ENCODE results near the gene BRAT1. TPM values are rescaled to one million over a fixed set of nuclear protein-coding genes. Genes with fewer than 3 reads are reported as not detected.
A peak's percentile ranks its signal among the peaks of the same experiment; 100 is the strongest.

Gene BRAT1
- total RNA-seq, 2 donors from 2014 or later, result 42.1 to 42.7 TPM

DNA sequence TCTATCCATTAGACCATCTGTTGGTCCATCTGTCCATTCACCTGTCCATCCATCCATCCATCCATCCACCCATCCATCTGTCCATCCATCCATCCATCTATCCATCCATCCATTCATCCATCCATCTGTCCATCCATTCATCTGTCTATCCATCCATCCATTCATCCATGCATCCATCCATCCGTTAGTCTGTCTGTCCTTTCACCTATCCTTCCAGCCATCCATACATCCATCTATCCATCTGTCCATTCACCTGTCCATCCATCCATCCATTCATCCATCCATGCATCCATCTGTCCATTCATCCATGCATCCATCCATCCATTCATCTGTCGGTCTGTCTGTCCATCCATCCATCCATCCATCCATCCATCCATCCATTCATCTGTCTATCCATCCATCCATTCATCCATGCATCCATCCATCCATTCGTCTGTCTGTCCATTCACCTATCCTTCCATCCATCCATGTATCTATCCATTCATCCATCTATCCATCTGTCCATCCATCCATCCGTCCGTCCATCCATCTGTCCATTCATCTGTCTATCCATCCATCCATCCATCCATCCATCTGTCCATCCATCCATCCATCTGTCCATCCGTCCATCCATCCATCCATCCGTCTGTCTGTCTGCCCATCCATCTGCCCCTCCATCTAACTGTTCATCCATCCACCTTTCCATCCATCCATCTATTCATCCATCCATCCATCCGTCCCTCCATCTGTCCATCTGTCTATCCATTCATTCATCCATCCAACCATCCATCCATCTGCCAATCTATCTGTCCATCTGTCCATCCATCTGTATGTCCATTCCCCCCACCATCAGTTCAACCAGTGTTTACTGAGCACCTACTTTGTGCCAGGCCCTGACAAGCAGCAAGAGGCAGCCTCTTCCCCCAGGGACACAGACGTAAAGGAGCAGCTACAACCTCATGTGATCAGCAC lies 40.6 kb downstream of the BRAT1 start:
- H3K9me3 ChIP-seq (ENCODE audit: control insufficient read depth, low read length), result no peaks in the 10 kb centered on the region
- peaks cover 15% of the 10 kb centered on the region for H3K4me1 ChIP-seq (ENCODE audit: control insufficient read depth, insufficient read depth, low read length)
- Mint-ChIP-seq H3K27ac (no peak overlapping the region), H3K4me1 (peaks cover 40% of the 10 kb centered on the region), H3K4me3 (no peak overlapping the region), H3K9me3 (no peaks in the 10 kb centered on the region), H3K27me3 (ENCODE audit: insufficient read depth) (peaks cover 15% of the 10 kb centered on the region), H3K36me3 (ENCODE audit: low read depth) (no peaks in the 10 kb centered on the region)
- 91 to 92% methylated on average over 7 to 9 of the region's 9 CpGs for WGBS, 2 experiments (ENCODE audit: insufficient coverage in 1 of 2, insufficient read length in 1 of 2)
- peaks cover 17% of the 10 kb centered on the region for H3K27me3 ChIP-seq (ENCODE audit: control insufficient read depth, insufficient read depth, low read length, poor library complexity, severe bottlenecking)
- H3K36me3 ChIP-seq (ENCODE audit: control insufficient read depth, insufficient read depth, low read length), result no peaks in the 10 kb centered on the region
- no peak overlapping the region for H3K27ac ChIP-seq (ENCODE audit: low read depth, low read length)
- TF ChIP-seq, protein P1, sequence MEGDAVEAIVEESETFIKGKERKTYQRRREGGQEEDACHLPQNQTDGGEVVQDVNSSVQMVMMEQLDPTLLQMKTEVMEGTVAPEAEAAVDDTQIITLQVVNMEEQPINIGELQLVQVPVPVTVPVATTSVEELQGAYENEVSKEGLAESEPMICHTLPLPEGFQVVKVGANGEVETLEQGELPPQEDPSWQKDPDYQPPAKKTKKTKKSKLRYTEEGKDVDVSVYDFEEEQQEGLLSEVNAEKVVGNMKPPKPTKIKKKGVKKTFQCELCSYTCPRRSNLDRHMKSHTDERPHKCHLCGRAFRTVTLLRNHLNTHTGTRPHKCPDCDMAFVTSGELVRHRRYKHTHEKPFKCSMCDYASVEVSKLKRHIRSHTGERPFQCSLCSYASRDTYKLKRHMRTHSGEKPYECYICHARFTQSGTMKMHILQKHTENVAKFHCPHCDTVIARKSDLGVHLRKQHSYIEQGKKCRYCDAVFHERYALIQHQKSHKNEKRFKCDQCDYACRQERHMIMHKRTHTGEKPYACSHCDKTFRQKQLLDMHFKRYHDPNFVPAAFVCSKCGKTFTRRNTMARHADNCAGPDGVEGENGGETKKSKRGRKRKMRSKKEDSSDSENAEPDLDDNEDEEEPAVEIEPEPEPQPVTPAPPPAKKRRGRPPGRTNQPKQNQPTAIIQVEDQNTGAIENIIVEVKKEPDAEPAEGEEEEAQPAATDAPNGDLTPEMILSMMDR (conservative IDR thresholded peaks at IDR 0.05), result no peak
- H3K9ac ChIP-seq (ENCODE audit: extremely low read depth, low read length, poor library complexity, severe bottlenecking), result no peak overlapping the region
- DNase-seq, result no peak
- no peak overlapping the region for H3K4me3 ChIP-seq (ENCODE audit: low read length)

DNA sequence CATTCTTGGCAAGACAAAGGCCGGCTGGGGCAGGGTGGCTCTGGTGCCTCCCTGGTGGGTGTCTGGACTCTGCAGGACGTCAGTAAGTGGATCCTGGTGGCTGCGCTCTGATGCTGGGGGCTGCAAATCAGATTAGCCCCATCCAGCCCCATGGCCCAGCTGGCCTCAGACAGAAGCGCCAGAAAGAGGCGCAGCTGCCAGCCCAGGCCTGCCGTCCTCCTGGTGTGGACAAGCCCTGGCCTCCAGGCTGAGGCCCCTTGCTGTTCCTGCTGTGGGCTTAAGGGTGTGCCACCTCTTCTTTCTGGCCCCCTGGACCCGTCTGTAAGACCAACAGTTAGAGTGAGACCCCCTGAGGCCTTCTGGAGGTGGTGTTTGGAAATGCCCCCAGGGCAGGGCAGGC lies 41.6 kb downstream of the BRAT1 start:
- no peaks in the 10 kb centered on the region for H3K36me3 Mint-ChIP-seq (ENCODE audit: low read depth)

DNA sequence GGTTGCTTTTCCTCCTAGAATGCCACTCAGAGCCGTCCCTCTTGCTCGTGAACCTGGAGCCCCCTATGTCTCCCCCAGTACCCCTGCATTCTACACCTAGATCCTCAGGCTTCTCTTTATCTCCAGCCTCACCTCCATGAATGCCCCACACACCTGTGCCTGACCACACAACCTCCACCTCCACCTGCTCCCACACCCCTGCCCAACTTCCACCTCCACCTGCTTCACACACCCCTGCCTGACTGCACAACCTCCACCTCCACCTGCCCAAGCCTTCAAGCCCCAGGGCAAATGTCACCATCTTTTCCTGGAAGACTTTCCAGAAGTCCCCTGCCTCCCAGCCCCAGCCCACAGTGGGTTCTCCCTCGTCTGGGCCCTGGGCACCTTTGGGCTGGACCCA lies 42.6 kb downstream of the BRAT1 start:
- Mint-ChIP-seq H3K4me1 (peaks cover 41% of the 10 kb centered on the region), H3K9me3 (no peaks in the 10 kb centered on the region), H3K4me3 (no peak overlapping the region), H3K27ac (peak overlapping the region; percentile 26), H3K27me3 (ENCODE audit: insufficient read depth) (peaks cover 5% of the 10 kb centered on the region), H3K36me3 (ENCODE audit: low read depth) (no peaks in the 10 kb centered on the region)
- TF ChIP-seq, protein P1 (conservative IDR thresholded peaks at IDR 0.05), result no peak
- Histone ChIP-seq H3K36me3 (ENCODE audit: control insufficient read depth, insufficient read depth, low read length) (no peaks in the 10 kb centered on the region), H3K27me3 (ENCODE audit: control insufficient read depth, insufficient read depth, low read length, poor library complexity, severe bottlenecking) (peaks cover 3% of the 10 kb centered on the region), H3K4me1 (ENCODE audit: control insufficient read depth, insufficient read depth, low read length) (peaks cover 15% of the 10 kb centered on the region), H3K4me3 (ENCODE audit: low read length) (no peak overlapping the region), H3K9me3 (ENCODE audit: control insufficient read depth, low read length) (no peaks in the 10 kb centered on the region), H3K9ac (ENCODE audit: extremely low read depth, low read length, poor library complexity, severe bottlenecking) (no peak overlapping the region), H3K27ac (ENCODE audit: low read depth, low read length) (no peak overlapping the region)
- WGBS, 2 experiments (ENCODE audit: insufficient coverage in 1 of 2, insufficient read length in 1 of 2), result 90 to 94% methylated on average over 3 of the region's 3 CpGs
- DNase-seq, result no peak

More for the DNA sequence above, 41.6 kb downstream of the BRAT1 start:
- Histone ChIP-seq H3K4me1 (ENCODE audit: control insufficient read depth, insufficient read depth, low read length) (peaks cover 15% of the 10 kb centered on the region), H3K4me3 (ENCODE audit: low read length) (no peak overlapping the region), H3K36me3 (ENCODE audit: control insufficient read depth, insufficient read depth, low read length) (no peaks in the 10 kb centered on the region), H3K27ac (ENCODE audit: low read depth, low read length) (no peak overlapping the region), H3K27me3 (ENCODE audit: control insufficient read depth, insufficient read depth, low read length, poor library complexity, severe bottlenecking) (peaks cover 12% of the 10 kb centered on the region), H3K9me3 (ENCODE audit: control insufficient read depth, low read length) (no peaks in the 10 kb centered on the region), H3K9ac (ENCODE audit: extremely low read depth, low read length, poor library complexity, severe bottlenecking) (no peak overlapping the region)
- peaks cover 48% of the 10 kb centered on the region for H3K4me1 Mint-ChIP-seq
- H3K27ac Mint-ChIP-seq, result no peak overlapping the region
- DNase-seq, result no peak
- peaks cover 14% of the 10 kb centered on the region for H3K27me3 Mint-ChIP-seq (ENCODE audit: insufficient read depth)
- no peak overlapping the region for H3K4me3 Mint-ChIP-seq
- WGBS, 2 experiments (ENCODE audit: insufficient coverage in 1 of 2, insufficient read length in 1 of 2), result 91 to 100% methylated on average over 6 to 7 of the region's 7 CpGs
- TF ChIP-seq, protein P1 (conservative IDR thresholded peaks at IDR 0.05), result no peak
- H3K9me3 Mint-ChIP-seq, result no peaks in the 10 kb centered on the region

All from endodermal cell (in vitro differentiated cells).